Mesenchymal stem cell (in vitro differentiated cells and primary cell): ENCODE results near the gene CD177.
"Not testable (repeated sequence)": the region's sequence is repeated elsewhere in the genome, so short reads cannot be mapped to it uniquely, and the experiment has no call there.

Experiments used
- DNase-seq: peaks from one replicate; pipeline ENCODE4 v3.0.0-alpha.2; 2013
- H2AFZ ChIP-seq: one replicate; pipeline ENCODE4 v1.6.1; 2013; ENCODE audit warnings: low read depth, mild to moderate bottlenecking, control low read depth, inconsistent platforms, low read length, moderate library complexity
- H2AK5ac ChIP-seq: 2 replicates; pipeline ENCODE4 v1.6.1; 2013; ENCODE audit warnings: low read length, moderate library complexity, mild to moderate bottlenecking, inconsistent platforms; ENCODE audit not compliant: severe bottlenecking
- H2BK120ac ChIP-seq: one replicate; pipeline ENCODE4 v1.6.1; 2013; ENCODE audit warnings: low read depth, mild to moderate bottlenecking, inconsistent platforms, low read length, moderate library complexity
- H2BK12ac ChIP-seq, 2 experiments: one replicate each; pipeline ENCODE4 v1.6.1; 2013; ENCODE audit warnings: inconsistent platforms in 2 of 2, low read length in 2 of 2, mild to moderate bottlenecking in 2 of 2, moderate library complexity in 2 of 2, control low read depth in 1 of 2
- H2BK15ac ChIP-seq: one replicate; pipeline ENCODE4 v1.6.1; 2013; ENCODE audit warnings: mild to moderate bottlenecking, low read depth, inconsistent platforms; ENCODE audit not compliant: poor library complexity, severe bottlenecking
- H2BK5ac ChIP-seq: 2 replicates; pipeline ENCODE4 v1.6.1; 2013; ENCODE audit warnings: low read depth, mild to moderate bottlenecking, low read length, control low read depth, inconsistent platforms; ENCODE audit not compliant: poor library complexity, severe bottlenecking
- H3K14ac ChIP-seq, 2 experiments: one replicate each; pipeline ENCODE4 v1.6.1; 2013; ENCODE audit warnings: inconsistent platforms in 2 of 2, low read length in 2 of 2, control low read depth in 1 of 2, mild to moderate bottlenecking in 1 of 2, moderate library complexity in 1 of 2
- H3K18ac ChIP-seq, 2 experiments: one replicate each; pipeline ENCODE4 v1.6.1; 2013; ENCODE audit warnings: inconsistent platforms in 2 of 2, low read length in 2 of 2, control low read depth in 1 of 2, low read depth in 1 of 2, mild to moderate bottlenecking in 1 of 2
- H3K23ac ChIP-seq, 2 experiments: one replicate each; pipeline ENCODE4 v1.6.1; 2013; ENCODE audit warnings: inconsistent platforms in 2 of 2, low read length in 2 of 2, mild to moderate bottlenecking in 2 of 2, moderate library complexity in 2 of 2, control low read depth in 1 of 2
- H3K27ac ChIP-seq: 2 replicates; pipeline ENCODE4 v1.5.1; 2013; ENCODE audit warnings: mild to moderate bottlenecking, moderate library complexity, low read length, control low read depth, inconsistent platforms; ENCODE audit not compliant: poor library complexity, severe bottlenecking
- H3K27me3 ChIP-seq, 2 experiments: 2 replicates each; pipeline versions ENCODE4 v1.6.1 to v1.7.0; 2013; ENCODE audit warnings: low read length in 2 of 2, mild to moderate bottlenecking in 2 of 2, moderate library complexity in 2 of 2, control low read depth in 1 of 2, inconsistent platforms in 1 of 2; ENCODE audit not compliant: control insufficient read depth in 1 of 2, insufficient read depth in 1 of 2
- H3K36me3 ChIP-seq, 2 experiments: 2 replicates each; pipeline versions ENCODE4 v1.6.1 to v1.7.0; 2013; ENCODE audit warnings: low read length in 2 of 2, control low read depth in 1 of 2, inconsistent platforms in 1 of 2, low read depth in 1 of 2, mild to moderate bottlenecking in 1 of 2; ENCODE audit not compliant: insufficient read depth in 2 of 2, control insufficient read depth in 1 of 2
- H3K4ac ChIP-seq, 2 experiments: one replicate each; pipeline ENCODE4 v1.6.1; 2013; ENCODE audit warnings: inconsistent platforms in 2 of 2, low read length in 2 of 2, mild to moderate bottlenecking in 2 of 2, moderate library complexity in 2 of 2, control low read depth in 1 of 2, low read depth in 1 of 2
- H3K4me1 ChIP-seq: 2 replicates; pipeline ENCODE4 v1.6.1; 2013; ENCODE audit warnings: low read depth, low read length, control low read depth; ENCODE audit not compliant: control insufficient read depth, insufficient read depth
- H3K4me2 ChIP-seq: 2 replicates; pipeline ENCODE4 v1.6.1; 2013; ENCODE audit warnings: low read length, mild to moderate bottlenecking, inconsistent platforms; ENCODE audit not compliant: poor library complexity, severe bottlenecking
- H3K4me3 ChIP-seq, 2 experiments: 2 replicates each; pipeline versions ENCODE4 v1.5.1 to v1.7.0; 2013; ENCODE audit warnings: low read length in 2 of 2, mild to moderate bottlenecking in 2 of 2, control low read depth in 1 of 2, low read depth in 1 of 2; ENCODE audit not compliant: insufficient read depth in 1 of 2
- H3K79me1 ChIP-seq: replicated peaks from 2 replicates; pipeline ENCODE4 v1.6.1; 2013; ENCODE audit warnings: mild to moderate bottlenecking, control low read depth, low read length, inconsistent platforms; ENCODE audit not compliant: poor library complexity, severe bottlenecking
- H3K9ac ChIP-seq: 2 replicates; pipeline ENCODE4 v1.7.0; 2013; ENCODE audit warnings: mild to moderate bottlenecking, low read length, moderate library complexity
- H3K9me3 ChIP-seq: 2 replicates; pipeline ENCODE4 v1.7.0; 2013; ENCODE audit warnings: mild to moderate bottlenecking, low read length; ENCODE audit not compliant: control insufficient read depth
- H4K8ac ChIP-seq: one replicate; pipeline ENCODE4 v1.6.1; 2013; ENCODE audit warnings: inconsistent platforms, mild to moderate bottlenecking, low read length, moderate library complexity
- H4K91ac ChIP-seq: one replicate; pipeline ENCODE4 v1.6.1; 2013; ENCODE audit warnings: mild to moderate bottlenecking, low read length, inconsistent platforms
- WGBS: methylation state at CpG from one replicate; pipeline ENCODE4 v1.1.7; 2013; ENCODE audit warnings: mixed read lengths; 5-methylcytosine and 5-hydroxymethylcytosine counted together

Gene CD177

DNA sequence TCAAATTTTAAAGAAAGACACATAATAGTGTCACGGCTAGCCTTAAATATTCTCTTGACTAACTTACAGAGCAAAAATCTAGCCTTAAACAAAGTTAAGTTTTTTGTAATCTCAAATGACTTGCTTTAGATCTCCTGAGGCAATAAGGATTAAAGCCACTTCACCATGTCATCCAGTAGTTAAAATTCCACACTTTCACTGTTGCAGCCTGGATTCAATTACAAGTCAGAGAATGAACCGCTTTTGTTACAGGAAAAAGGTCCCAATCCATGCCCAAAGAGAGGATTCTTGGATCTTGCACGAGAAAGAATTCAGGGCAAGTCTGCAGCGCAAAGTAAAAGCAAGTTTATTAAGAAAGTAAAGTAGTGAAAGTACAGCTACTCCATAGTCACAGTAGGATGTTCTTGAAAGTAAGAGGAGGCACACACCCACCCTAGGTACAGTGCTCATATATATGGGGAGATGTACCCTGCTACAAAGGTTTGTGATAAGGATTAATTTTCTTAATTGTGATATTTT is 34.6 kb upstream of the CD177 start:
- Histone ChIP-seq H3K18ac (no peak overlapping the region), H3K27ac (no peak overlapping the region), H3K14ac (no peak overlapping the region), H3K4me3 (no peak overlapping the region), H3K9ac (no peak overlapping the region), H3K23ac (no peak overlapping the region), H2BK12ac (no peak overlapping the region), H2BK120ac (no peak overlapping the region), H3K4me1 (no peaks in the 10 kb centered on the region), H3K36me3 (no peaks in the 10 kb centered on the region), H2AFZ (no peak overlapping the region), H3K79me1 (no peaks in the 10 kb centered on the region), H2AK5ac (no peak overlapping the region), H4K91ac (no peak overlapping the region), H3K9me3 (no peaks in the 10 kb centered on the region), H3K4ac (no peak overlapping the region), H4K8ac (no peak overlapping the region), H3K4me2 (no peak overlapping the region), H2BK15ac (no peak overlapping the region), H3K27me3 (no peaks in the 10 kb centered on the region), H2BK5ac (no peak overlapping the region)
- no peak for DNase-seq
- 51% methylated on average over 4 of the region's 4 CpGs for WGBS

GRCh38 chr19:43320546-43320945 is 32.9 kb upstream of the CD177 start:
- H3K4ac ChIP-seq = no peak overlapping the region
- no peak overlapping the region for H3K23ac ChIP-seq
- no peaks in the 10 kb centered on the region for H3K4me1 ChIP-seq
- no peak overlapping the region for H3K4me3 ChIP-seq
- H3K9ac ChIP-seq = no peak overlapping the region
- no peaks in the 10 kb centered on the region for H3K79me1 ChIP-seq
- DNase-seq = no peak
- no peak overlapping the region for H3K18ac ChIP-seq
- H3K36me3 ChIP-seq = no peaks in the 10 kb centered on the region
- no peaks in the 10 kb centered on the region for H3K27me3 ChIP-seq
- H2BK15ac ChIP-seq = no peak overlapping the region
- H2BK120ac ChIP-seq = no peak overlapping the region
- no peak overlapping the region for H3K14ac ChIP-seq
- H2BK5ac ChIP-seq = no peak overlapping the region
- H2AFZ ChIP-seq = no peak overlapping the region
- no peak overlapping the region for H2AK5ac ChIP-seq
- H3K9me3 ChIP-seq = no peaks in the 10 kb centered on the region
- H4K8ac ChIP-seq = no peak overlapping the region
- H4K91ac ChIP-seq = no peak overlapping the region
- WGBS = 50% methylated on average over 1 of the region's 2 CpGs
- no peak overlapping the region for H2BK12ac ChIP-seq
- no peak overlapping the region for H3K27ac ChIP-seq
- H3K4me2 ChIP-seq = no peak overlapping the region

DNA sequence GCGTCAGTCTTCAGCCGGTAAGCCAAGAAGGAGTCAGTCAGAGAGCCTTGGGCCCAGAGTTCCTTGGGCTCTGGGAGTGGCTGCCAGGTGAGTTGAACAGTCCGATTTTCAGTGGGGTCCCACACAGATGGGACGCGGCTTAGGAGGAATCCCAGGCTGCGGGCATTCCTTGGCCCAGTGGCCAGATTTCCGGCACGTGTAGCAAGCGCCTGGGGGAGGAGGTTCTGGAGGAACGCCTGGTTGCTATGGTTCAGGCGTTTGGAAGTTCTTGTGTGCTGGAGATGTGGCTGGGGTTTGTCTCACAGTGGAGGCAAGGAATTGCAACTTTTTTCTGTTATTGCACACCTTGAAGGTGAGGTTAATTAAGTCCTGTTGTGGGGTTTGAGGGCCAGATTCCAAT is 26.7 kb upstream of the CD177 start:
- H4K8ac ChIP-seq, H3K9ac ChIP-seq, H3K4me2 ChIP-seq, H2BK5ac ChIP-seq, H3K9me3 ChIP-seq, H2BK15ac ChIP-seq, H2BK12ac ChIP-seq, DNase-seq, H3K27ac ChIP-seq, H3K4me1 ChIP-seq, H3K14ac ChIP-seq, H3K79me1 ChIP-seq, H3K36me3 ChIP-seq, H4K91ac ChIP-seq, H2AK5ac ChIP-seq, H3K4me3 ChIP-seq, H3K4ac ChIP-seq, H2BK120ac ChIP-seq, H3K23ac ChIP-seq, H3K27me3 ChIP-seq, H3K18ac ChIP-seq, H2AFZ ChIP-seq: not testable (repeated sequence)
- WGBS = 80% methylated on average over 11 of the region's 11 CpGs

DNA sequence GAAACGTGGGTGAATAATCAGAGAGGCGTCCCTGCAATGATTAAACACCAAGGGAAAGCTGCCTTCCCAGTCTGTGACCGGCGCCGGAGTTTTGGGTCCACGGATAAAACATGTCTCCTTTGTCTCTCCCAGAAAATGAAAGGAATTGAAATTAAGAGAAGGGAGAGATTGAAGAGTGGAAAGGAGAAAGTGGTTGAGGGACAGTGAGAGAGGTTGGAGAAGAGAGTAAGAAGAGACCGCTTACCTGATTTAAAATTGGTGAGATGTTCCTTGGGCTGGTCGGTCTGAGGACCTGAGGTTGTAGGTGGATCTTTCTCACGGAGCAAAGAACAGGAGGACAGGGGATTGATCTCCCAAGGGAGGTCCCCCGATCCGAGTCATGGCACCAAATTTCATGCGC is 24.9 kb upstream of the CD177 start:
- 79% methylated on average over 8 of the region's 12 CpGs for WGBS
- H3K4me3 ChIP-seq, H4K91ac ChIP-seq, H3K9me3 ChIP-seq, H3K14ac ChIP-seq, H3K4me1 ChIP-seq, H3K9ac ChIP-seq, H2AK5ac ChIP-seq, H2BK5ac ChIP-seq, H3K23ac ChIP-seq, H3K4ac ChIP-seq, H3K18ac ChIP-seq, H3K36me3 ChIP-seq, H2AFZ ChIP-seq, DNase-seq, H4K8ac ChIP-seq, H2BK120ac ChIP-seq, H3K27ac ChIP-seq, H2BK15ac ChIP-seq, H3K4me2 ChIP-seq, H3K27me3 ChIP-seq, H2BK12ac ChIP-seq, H3K79me1 ChIP-seq: not testable (repeated sequence)
